Immature natural killer cell (primary cell): ENCODE data around the gene BFAR. TPM values are rescaled to one million over a fixed set of nuclear protein-coding genes. Genes with fewer than 3 reads are reported as not detected.

ENCODE experiments used
- DNase-seq, 3 donors: peaks; one replicate each; pipeline ENCODE4 v3.0.0; 2022; ENCODE audit warnings: mixed read lengths in 1 of 3
- H3K27ac Mint-ChIP-seq, 6 donors: one replicate each; pipeline ENCODE4 v1.8.0; 2020; ENCODE audit warnings: mixed read lengths in 6 of 6, mild to moderate bottlenecking in 5 of 6, inconsistent platforms in 4 of 6, moderate library complexity in 3 of 6
- H3K27me3 Mint-ChIP-seq, 3 donors: one replicate each; pipeline ENCODE4 v1.8.0; 2020 to 2021; ENCODE audit warnings: low read depth in 3 of 3, mild to moderate bottlenecking in 3 of 3, mixed read lengths in 3 of 3, moderate library complexity in 3 of 3, inconsistent platforms in 1 of 3
- H3K36me3 Mint-ChIP-seq, 3 donors: one replicate each; pipeline ENCODE4 v1.8.0; 2020; ENCODE audit warnings: mixed read lengths in 3 of 3, inconsistent platforms in 2 of 3, mild to moderate bottlenecking in 2 of 3
- H3K4me1 Mint-ChIP-seq, 2 donors: one replicate each; pipeline ENCODE4 v1.8.0; 2020; ENCODE audit warnings: inconsistent platforms in 2 of 2, mild to moderate bottlenecking in 2 of 2, mixed read lengths in 2 of 2, moderate library complexity in 1 of 2
- H3K4me3 Mint-ChIP-seq, 5 donors: one replicate each; pipeline ENCODE4 v1.8.0; 2020; ENCODE audit warnings: mild to moderate bottlenecking in 5 of 5, mixed read lengths in 5 of 5, inconsistent platforms in 3 of 5, moderate library complexity in 3 of 5
- H3K9me3 Mint-ChIP-seq, 6 donors: one replicate each; pipeline ENCODE4 v1.8.0; 2020; ENCODE audit warnings: mild to moderate bottlenecking in 6 of 6, mixed read lengths in 6 of 6, inconsistent platforms in 4 of 6, moderate library complexity in 3 of 6
- polyA plus RNA-seq, 3 donors: library from polyadenylated mRNA; unstranded; fragments of 300-500 nt; fragmentation: Illumina TruSeq; gene quantifications; one replicate each; pipeline ENCODE4 v1.2.3, GENCODE V29; 2021

The BFAR gene, protein sequence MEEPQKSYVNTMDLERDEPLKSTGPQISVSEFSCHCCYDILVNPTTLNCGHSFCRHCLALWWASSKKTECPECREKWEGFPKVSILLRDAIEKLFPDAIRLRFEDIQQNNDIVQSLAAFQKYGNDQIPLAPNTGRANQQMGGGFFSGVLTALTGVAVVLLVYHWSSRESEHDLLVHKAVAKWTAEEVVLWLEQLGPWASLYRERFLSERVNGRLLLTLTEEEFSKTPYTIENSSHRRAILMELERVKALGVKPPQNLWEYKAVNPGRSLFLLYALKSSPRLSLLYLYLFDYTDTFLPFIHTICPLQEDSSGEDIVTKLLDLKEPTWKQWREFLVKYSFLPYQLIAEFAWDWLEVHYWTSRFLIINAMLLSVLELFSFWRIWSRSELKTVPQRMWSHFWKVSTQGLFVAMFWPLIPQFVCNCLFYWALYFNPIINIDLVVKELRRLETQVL
- polyA plus RNA-seq = 10 to 100 TPM; 33.7 to 48.0 (median 44.2) TPM

DNA sequence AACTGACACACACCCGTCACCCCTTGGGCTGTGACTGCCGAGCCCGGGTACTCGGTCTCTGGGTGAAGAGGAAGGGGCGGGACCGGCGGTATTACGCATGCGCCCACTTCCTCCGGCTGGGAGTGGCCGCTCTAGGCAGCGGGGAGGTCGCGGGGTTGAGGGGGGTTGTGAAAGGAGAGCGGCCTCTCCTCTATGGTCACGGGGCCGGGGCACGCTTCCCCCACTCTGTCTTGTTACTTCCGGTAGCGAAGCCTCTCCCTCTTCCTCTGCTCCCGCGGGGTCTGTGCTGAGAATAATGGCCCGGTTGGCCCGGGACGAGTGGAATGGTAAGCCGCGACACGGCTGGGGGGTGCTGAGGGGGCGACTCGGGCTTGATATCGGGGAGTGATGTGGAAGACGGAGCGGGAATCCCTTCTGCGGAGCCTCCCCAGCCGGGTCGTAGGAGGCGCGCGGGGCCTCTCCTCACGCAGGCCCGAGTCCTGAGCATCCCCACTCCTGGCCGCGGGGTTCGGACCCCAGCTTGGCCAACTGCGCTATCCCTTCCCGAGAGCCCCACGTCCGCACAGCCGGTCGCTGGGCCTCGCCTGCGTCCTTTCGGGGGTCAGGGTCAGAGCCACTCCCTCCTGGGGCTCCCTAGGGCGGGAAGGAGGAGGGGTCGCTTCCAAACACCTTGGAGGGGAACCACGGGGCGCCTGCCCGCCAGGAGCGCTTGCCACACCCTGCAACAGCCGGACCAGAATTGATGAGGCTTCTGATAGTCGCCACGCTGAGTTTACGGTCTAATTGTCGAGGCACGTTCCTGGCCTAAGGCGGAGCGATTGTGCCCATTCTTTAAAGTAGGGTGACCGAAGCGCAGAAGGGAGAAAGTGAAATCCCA lies at the start of gene BFAR:
BFAR (plus strand) TSS at position 259 of the 877 bp plus-strand sequence. CDS start 11,396 bp downstream, outside the sequence.
- H3K9me3 Mint-ChIP-seq = peaks cover 0 to 1% (median 0%) of the 10 kb centered on the region in 6 donors
- H3K4me1 Mint-ChIP-seq = peaks cover 78 to 84% of the 10 kb centered on the region in 2 donors
- H3K27me3 Mint-ChIP-seq = peaks cover 17 to 31% (median 18%) of the 10 kb centered on the region in 3 donors
- peak within 1 kb of the TSS; percentile 99 to 100 (median 100) for H3K27ac Mint-ChIP-seq
- peak; percentile 99 to 100 (median 100) for DNase-seq
- peak within 1 kb of the TSS; percentile 97 to 100 (median 100) for H3K4me3 Mint-ChIP-seq
- H3K36me3 Mint-ChIP-seq = peaks cover 0 to 4% (median 3%) of the 10 kb centered on the region in 3 donors

DNA sequence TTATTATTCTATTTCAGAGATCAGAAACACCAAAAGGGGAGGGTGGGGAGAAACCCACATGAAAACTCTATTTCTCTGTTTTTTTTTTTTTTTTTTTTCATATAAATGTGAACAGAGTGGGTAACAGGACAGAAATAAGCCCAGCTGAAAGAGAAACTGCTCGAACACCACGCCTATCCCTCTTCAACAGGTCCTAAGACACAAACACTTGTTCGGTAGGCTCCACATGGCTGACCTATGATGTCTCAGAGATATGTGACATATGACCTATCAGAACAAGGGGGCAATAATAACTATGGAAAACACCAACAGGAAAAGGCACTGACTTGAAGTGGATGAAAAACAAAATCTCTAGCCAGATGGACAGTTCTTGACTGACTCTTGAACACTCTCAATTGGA lies 47.5 kb upstream of the BFAR start:
- Mint-ChIP-seq H3K36me3 (peaks cover 13 to 48% (median 31%) of the 10 kb centered on the region in 3 donors), H3K9me3 (no peaks in the 10 kb centered on the region), H3K27me3 (peaks cover 0 to 1% (median 0%) of the 10 kb centered on the region in 3 donors)

DNA sequence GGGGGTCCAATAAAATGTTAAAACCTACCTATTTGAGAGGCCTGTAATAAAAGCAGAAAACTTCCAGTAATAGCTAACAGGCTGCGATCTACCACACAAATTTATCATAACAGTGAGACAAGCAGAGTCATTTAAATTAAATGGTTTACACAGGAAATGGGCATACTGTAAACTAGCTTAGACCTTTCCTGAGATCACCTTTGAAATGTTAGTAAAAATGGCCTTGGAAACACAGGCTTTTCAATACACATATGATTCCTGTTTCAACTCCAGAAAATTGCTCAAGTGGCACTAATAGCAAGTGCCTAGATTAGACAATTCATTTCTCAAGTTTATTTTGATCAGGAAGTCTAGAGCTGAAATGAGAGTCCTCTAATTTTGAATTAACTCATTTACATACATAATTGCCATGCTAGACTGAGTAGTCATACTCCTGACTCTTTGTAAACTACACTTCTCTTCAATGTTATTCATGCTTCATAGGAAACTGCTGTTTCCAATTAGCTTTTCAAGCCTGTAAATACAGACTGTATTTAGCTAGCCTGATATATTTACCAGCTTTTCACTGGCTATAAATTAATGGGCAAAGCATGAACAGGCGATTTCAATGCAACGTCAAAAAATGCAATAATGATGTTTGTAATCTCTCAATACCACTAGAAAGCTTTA lies 46.0 kb upstream of the BFAR start:
- Mint-ChIP-seq H3K36me3 (peaks cover 11 to 42% (median 28%) of the 10 kb centered on the region in 3 donors), H3K27ac (peak overlapping the region in 5 of 6 donors; percentile 3 to 76 (median 43))

More for the DNA sequence above, 47.5 kb upstream of the BFAR start:
- no peak overlapping the region for H3K4me3 Mint-ChIP-seq
- peaks cover 17 to 28% of the 10 kb centered on the region in 2 donors for H3K4me1 Mint-ChIP-seq
- DNase-seq = no peak
- H3K27ac Mint-ChIP-seq = no peak overlapping the region

DNA sequence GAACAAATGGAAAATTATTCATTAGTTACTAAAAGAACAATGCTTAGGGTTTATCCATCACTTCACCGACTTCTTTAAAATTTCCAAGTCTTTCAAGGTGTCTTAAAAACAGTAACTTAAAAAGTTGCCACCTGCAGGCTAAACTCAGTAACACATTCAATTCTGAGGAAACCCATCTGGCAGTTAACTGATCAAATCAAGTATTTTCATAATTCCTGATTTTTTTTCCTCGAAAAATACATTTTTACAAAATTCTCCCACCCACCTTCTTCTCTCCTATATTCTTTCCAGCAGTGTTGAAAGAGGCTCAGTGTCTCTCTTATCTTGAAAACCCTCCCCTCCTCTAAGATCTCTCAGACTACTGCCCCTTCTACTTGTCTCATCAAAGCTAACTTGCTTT lies 32.6 kb upstream of the BFAR start:
- peaks cover 0 to 4% of the 10 kb centered on the region in 2 donors for H3K4me1 Mint-ChIP-seq
- no peaks in the 10 kb centered on the region for H3K27me3 Mint-ChIP-seq
- H3K4me3 Mint-ChIP-seq = no peak overlapping the region
- peak in 2 of 3 donors; percentile 3 to 5 for DNase-seq
- H3K36me3 Mint-ChIP-seq = peaks cover 38 to 53% (median 43%) of the 10 kb centered on the region in 3 donors
- peak overlapping the region in 2 of 6 donors; percentile 18 to 57 for H3K27ac Mint-ChIP-seq
- H3K9me3 Mint-ChIP-seq = no peaks in the 10 kb centered on the region

More for the DNA sequence above, 46.0 kb upstream of the BFAR start:
- Mint-ChIP-seq H3K27me3 (peaks cover 0 to 1% (median 0%) of the 10 kb centered on the region in 3 donors), H3K4me3 (no peak overlapping the region), H3K4me1 (peaks cover 17 to 28% of the 10 kb centered on the region in 2 donors), H3K9me3 (no peaks in the 10 kb centered on the region)
- no peak for DNase-seq

DNA sequence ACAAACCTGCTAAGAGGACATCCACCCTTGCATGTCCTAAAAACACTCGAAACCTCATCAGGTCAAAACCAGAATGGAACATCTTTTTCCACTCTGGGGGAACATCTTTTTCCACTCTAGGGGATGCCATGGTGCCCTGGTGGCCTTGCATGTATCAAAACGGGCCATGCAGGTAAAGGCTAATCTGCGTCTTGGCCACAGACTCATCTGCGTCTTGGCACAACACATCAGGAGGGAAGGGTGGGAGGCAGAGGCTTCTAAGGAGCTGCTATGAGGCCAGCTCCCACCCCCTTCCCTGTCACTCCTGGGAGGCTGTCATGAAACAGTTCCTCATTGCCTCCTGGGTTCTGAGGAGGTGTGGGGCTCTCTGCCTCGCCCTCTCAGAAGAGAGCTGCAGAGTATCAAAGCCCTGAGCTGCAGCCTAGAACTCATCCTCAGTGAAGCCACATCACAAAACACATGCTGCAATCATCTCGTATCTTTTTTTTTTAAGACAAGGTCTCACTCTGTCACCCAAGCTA lies 30.2 kb upstream of the BFAR start:
- Mint-ChIP-seq H3K4me3 (no peak overlapping the region), H3K27me3 (no peaks in the 10 kb centered on the region), H3K4me1 (no peaks in the 10 kb centered on the region), H3K9me3 (no peaks in the 10 kb centered on the region), H3K36me3 (peaks cover 42 to 52% (median 47%) of the 10 kb centered on the region in 3 donors), H3K27ac (peak overlapping the region in 4 of 6 donors; percentile 21 to 59 (median 36))
- no peak for DNase-seq

DNA sequence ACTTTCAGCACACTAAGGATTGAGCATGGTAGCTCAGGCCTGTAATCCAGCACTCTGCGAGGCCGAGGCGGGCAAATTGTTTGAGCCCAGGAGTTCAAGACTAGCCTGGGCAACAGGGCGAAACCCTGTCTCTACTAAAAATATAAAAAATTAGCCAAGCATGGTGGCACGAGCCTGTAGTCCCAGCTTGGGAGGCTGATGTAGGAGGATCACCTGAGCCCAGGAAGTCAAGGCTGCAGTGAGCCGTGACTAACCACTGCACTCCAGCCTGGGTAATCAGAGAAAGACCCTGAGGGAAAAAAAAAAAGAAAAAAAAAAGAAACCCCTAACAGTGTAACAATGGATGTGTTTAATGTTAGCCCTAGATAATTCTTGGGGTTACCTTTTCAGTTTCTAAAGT lies 26.6 kb upstream of the BFAR start:
- no peak for DNase-seq
- H3K9me3 Mint-ChIP-seq = no peaks in the 10 kb centered on the region
- peaks cover 30 to 45% (median 38%) of the 10 kb centered on the region in 3 donors for H3K36me3 Mint-ChIP-seq
- no peaks in the 10 kb centered on the region for H3K4me1 Mint-ChIP-seq
- H3K27ac Mint-ChIP-seq = peak overlapping the region in 1 of 6 donors; percentile 37
- H3K27me3 Mint-ChIP-seq = no peaks in the 10 kb centered on the region
- no peak overlapping the region for H3K4me3 Mint-ChIP-seq

DNA sequence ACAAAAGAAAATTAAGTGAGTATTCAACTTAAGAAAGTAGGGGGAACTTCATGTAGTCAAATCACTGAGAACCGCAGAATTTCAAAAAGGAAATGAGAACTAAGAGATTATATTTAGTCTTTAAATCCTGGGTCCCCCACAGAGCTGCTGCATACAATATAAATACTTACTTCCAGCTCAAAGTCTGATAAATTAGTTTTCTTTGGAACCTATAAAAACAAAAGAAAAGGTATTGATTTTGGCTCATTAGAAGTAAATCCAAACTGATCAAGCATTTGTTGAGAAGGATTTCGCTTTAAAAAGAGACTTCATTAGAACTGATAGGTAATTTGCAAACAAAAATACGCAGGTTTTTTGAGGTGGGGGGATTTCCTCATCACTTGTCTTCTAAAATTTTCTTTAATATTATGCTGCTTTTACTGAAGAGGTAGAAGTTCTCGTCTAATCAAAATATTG lies 24.6 kb upstream of the BFAR start:
- no peaks in the 10 kb centered on the region for H3K4me1 Mint-ChIP-seq
- H3K9me3 Mint-ChIP-seq = no peaks in the 10 kb centered on the region
- peaks cover 0 to 2% (median 0%) of the 10 kb centered on the region in 3 donors for H3K27me3 Mint-ChIP-seq
- no peak for DNase-seq
- H3K27ac Mint-ChIP-seq = no peak overlapping the region
- H3K36me3 Mint-ChIP-seq = peaks cover 19 to 32% (median 29%) of the 10 kb centered on the region in 3 donors
- H3K4me3 Mint-ChIP-seq = no peak overlapping the region

DNA sequence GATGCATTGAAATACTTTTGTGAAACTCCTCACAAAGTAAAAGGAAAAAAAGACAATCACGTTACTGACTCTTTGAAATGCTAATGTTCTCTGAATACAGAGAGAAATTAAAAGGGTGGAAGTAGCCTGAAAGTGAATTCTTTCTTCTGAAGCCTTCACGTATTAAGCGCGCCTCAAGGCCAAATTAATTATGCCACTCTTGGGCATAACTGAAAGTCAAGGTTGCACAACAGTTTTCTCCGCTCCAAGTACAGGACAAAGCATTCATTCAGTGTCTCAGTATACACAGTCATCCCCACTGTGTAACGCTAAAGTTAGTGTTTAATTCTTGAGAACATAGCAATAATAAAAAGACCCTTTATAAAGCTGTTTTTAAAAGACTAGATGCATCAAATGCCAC lies 24.1 kb upstream of the BFAR start:
- Mint-ChIP-seq H3K4me1 (no peaks in the 10 kb centered on the region), H3K27ac (no peak overlapping the region), H3K4me3 (no peak overlapping the region), H3K9me3 (no peaks in the 10 kb centered on the region), H3K27me3 (peaks cover 0 to 2% (median 0%) of the 10 kb centered on the region in 3 donors), H3K36me3 (peaks cover 17 to 30% (median 26%) of the 10 kb centered on the region in 3 donors)
- DNase-seq = no peak

DNA sequence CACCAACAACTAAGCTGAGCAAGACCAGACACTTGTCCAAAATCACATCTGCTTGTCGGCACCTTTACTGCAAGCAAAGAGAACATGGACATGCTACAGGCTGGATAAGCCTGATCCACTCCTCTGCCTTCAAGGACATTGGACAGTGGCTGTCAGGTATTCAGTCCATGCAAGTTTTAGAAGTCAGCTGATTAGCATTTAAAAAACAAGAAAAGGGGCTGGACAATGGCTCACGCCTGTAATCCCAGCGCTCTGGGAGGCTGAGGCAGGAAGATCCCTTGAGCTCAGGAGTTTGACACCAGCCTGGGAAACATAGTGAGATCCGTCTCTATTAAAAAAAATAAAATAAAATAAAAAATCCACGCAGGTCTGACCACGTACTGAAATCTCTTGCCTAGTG lies 23.0 kb upstream of the BFAR start:
- DNase-seq = no peak
- Mint-ChIP-seq H3K4me3 (no peak overlapping the region), H3K27me3 (peaks cover 0 to 2% (median 0%) of the 10 kb centered on the region in 3 donors), H3K9me3 (no peaks in the 10 kb centered on the region), H3K27ac (no peak overlapping the region), H3K4me1 (no peaks in the 10 kb centered on the region), H3K36me3 (peaks cover 24 to 32% (median 28%) of the 10 kb centered on the region in 3 donors)

DNA sequence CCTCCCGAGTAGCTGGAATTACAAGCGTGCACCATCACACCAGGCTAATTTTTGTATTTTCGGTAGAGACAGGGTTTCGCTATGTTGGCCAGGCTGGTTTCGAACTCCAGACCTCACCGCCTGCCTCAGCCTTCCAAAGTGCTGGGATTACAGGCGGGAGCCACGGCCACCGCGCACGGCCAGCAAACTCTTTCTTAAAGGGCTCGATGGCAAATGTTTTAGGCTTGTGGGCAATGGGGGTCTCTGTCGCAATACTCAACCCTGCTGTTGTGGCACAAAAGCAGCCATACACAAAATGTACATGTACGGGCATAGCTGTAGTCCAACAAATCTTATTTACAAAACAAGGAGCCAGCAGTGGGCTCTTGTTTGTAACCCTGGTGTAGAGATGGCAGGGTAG lies 21.1 kb upstream of the BFAR start:
- Mint-ChIP-seq H3K36me3 (peaks cover 24 to 41% (median 26%) of the 10 kb centered on the region in 3 donors), H3K9me3 (no peaks in the 10 kb centered on the region), H3K4me3 (no peak overlapping the region), H3K4me1 (no peaks in the 10 kb centered on the region), H3K27me3 (peaks cover 0 to 2% (median 0%) of the 10 kb centered on the region in 3 donors), H3K27ac (no peak overlapping the region)
- no peak for DNase-seq

DNA sequence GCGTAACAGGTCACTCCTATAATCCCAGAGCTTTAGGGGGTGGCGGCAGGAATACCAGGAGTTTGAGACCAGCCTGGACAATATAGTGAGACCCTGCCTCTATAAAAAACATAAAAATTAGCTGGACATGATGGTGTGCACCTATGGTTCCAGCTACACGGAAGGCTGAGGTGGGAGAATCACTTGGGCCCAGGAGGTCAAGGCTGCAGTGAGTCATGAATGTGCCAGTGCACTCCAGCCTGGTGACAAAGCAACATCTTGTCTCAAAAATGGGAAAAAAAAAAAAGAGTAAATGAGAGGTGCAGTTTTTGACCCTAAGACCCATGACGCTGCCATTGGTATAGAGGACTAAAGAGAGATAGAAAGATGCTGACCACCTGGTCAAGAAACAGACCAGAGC lies 18.8 kb upstream of the BFAR start:
- H3K36me3 Mint-ChIP-seq = peaks cover 25 to 41% (median 28%) of the 10 kb centered on the region in 3 donors
- peaks cover 0 to 2% (median 0%) of the 10 kb centered on the region in 3 donors for H3K27me3 Mint-ChIP-seq
- no peaks in the 10 kb centered on the region for H3K9me3 Mint-ChIP-seq
- DNase-seq = no peak
- H3K4me3 Mint-ChIP-seq = no peak overlapping the region
- peak overlapping the region in 2 of 6 donors; percentile 45 to 46 for H3K27ac Mint-ChIP-seq
- no peaks in the 10 kb centered on the region for H3K4me1 Mint-ChIP-seq

DNA sequence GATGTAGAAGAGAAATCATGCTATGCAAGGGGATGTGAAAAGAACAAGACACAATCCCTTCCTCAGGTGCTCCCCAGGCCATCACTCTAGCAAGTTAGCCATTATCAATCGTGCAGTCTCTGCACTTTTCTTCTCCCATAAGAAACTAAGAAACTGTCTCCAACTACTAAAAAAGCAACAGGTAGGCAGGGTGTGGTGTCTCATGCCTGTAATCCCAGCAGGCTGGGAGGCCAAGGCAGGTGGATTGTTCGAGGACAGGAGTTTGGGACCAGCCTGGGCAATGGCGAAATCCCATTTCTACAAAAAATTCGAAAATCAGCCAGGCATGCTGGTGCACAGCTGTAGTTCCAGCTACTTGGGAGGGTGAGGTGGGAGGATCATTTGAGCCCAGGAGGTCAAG lies 16.5 kb upstream of the BFAR start:
- Mint-ChIP-seq H3K27me3 (peaks cover 0 to 2% (median 0%) of the 10 kb centered on the region in 3 donors), H3K4me1 (no peaks in the 10 kb centered on the region), H3K36me3 (peaks cover 15 to 34% (median 25%) of the 10 kb centered on the region in 3 donors), H3K9me3 (no peaks in the 10 kb centered on the region), H3K27ac (peak overlapping the region in 1 of 6 donors; percentile 18), H3K4me3 (no peak overlapping the region)
- no peak for DNase-seq

DNA sequence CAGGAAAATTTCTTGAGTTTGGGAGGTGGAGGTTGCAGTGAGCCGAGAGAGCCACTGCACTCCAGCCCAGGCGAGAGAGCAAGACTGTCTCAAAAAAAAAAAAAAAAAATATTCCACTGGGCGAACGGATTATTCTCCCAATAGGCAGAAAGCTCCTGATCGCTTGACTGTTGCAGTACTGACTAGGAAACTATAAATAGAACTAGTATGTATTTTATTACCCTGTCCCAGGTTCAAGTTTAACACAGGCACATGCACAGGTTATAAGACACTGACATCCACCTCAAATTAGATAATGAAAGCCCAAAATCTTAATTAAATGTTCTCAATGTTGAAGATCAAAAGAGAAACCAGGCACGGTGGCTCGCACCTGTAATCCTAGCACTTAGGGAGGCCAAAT lies 14.2 kb upstream of the BFAR start:
- H3K9me3 Mint-ChIP-seq = no peaks in the 10 kb centered on the region
- no peak overlapping the region for H3K4me3 Mint-ChIP-seq
- H3K4me1 Mint-ChIP-seq = no peaks in the 10 kb centered on the region
- DNase-seq = no peak
- H3K36me3 Mint-ChIP-seq = peaks cover 16 to 43% (median 27%) of the 10 kb centered on the region in 3 donors
- peak overlapping the region in 1 of 6 donors; percentile 57 for H3K27ac Mint-ChIP-seq
- H3K27me3 Mint-ChIP-seq = no peaks in the 10 kb centered on the region
